ENCODE measurements around the gene UBXN6.

Gene UBXN6

DNA sequence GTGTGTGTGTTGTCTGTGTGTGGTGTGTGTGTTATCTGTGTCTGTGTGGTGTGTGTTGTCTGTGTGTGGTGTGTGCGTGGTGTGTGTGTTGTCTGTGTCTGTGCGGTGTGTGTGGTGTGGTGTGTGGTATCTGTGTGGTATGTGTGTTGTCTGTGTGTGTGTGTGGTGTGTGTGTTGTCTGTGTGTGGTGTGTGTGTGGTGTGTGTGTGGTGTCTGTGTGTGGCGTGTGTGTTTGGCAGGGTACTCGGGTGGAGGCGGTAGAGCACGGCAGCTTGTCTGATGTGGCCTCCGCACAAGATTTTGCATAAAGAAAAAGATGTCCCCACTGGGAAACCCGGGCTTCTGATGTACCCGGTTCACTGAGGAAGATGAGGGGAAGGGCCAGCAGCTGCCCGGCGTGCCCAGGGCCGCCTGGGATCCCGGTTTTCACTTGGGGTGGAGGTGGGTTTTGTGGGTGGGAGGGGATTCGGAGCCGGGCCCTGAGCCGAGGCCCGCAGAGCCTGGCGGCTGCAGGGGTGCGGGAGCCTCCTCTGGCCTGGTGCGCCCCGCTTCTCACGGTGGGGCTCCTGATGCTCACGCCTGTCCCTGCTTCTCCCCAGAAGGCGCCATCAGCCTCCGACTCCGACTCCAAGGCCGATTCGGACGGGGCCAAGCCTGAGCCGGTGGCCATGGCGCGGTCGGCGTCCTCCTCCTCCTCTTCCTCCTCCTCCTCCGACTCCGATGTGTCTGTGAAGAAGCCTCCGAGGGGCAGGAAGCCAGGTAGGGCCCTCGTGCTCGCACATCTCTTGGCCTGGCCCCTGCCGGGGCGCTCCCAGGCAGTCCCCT is 35.7 kb upstream of the UBXN6 start:
- DNase-seq (ENCODE audit: low read depth) = no peak

DNA sequence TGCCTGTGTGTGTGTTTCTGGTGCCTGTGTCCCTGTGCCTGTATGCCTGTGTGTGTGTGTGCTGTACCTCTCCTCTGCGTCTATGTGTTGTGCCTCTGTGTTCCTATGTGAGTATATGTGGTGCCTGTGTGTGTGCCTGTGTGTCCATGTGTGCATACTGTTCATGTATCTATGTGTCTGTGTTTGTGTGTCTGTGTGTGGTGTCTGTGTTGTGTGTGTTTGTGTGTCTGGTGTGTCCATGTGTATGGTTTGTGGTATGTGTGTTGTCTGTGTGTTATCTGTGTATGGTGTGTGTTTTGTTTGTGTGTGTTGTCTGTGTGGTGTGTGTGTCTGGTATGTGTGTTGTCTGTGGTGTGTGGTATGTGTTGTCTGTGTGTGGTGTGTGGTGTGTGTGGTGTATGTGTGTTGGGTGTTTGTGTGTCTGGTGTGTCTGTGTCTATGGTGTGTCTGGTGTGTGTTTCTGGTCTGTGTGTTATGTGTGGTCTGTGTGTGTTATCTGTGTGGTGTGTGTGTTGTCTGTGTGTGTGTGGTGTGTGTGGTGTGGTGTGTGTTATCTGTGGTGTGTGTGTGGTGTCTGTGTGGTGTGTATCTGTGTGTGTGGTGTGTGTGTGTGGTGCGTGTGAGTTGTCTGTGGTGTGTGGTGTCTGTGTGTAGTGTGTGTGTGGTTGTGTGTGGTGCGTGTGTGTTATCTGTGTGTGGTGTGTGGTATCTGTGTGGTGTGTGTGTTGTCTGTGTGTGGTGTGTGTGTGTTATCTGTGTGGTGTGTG is 34.9 kb upstream of the UBXN6 start:
- no peak for DNase-seq (ENCODE audit: low read depth)

DNA sequence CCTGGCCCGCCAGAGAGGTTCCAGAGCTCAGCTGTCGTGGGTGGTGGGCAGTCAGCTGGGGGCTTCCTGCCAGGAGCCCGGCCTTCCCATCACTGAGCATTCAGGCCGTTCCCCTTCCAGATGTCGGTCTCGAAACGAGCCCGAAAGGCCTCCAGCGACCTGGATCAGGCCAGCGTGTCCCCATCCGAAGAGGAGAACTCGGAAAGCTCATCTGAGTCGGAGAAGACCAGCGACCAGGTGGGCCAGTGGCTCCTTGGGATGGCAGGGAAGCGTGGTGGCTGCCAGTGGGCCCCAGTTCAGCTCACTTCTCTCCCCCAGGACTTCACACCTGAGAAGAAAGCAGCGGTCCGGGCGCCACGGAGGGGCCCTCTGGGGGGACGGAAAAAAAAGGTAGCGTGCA is 33.9 kb upstream of the UBXN6 start:
- no peak for DNase-seq (ENCODE audit: low read depth)

DNA sequence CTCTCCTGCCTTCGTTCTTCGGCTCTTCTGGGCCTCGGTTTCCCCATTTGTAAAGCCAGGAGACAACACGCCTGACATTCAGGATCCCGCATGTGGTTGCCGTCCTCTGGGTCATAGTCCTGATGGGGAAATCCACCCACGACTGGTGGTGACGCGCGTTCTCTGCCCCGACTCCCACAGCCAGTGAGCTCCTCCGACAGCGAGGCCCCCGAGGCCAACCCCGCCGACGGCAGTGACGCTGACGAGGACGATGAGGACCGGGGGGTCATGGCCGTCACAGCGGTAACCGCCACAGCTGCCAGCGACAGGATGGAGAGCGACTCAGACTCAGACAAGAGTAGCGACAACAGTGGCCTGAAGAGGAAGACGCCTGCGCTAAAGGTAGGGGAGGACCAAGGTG is 30.9 kb upstream of the UBXN6 start:
- DNase-seq (ENCODE audit: low read depth) = no peak

DNA sequence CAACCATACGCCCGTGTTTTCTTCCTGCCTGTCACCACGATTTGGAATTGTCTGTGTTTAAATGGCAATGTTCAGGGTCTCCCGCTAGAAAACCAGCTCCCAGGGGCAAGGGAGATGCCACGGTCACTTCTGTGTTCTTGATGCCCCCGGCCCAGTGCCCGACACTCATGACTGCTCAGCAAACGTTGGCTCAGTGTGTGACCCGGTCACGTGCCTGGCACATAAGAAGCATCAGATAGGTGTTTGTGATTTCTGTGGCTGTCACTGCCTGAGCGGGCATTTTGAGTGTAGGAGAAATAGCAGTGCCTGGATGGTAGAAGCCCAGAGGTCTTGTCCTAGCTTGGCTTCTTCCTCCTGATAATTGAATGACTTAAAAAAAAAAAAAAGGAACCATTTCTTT is 30.0 kb upstream of the UBXN6 start:
- no peak for DNase-seq (ENCODE audit: low read depth)

DNA sequence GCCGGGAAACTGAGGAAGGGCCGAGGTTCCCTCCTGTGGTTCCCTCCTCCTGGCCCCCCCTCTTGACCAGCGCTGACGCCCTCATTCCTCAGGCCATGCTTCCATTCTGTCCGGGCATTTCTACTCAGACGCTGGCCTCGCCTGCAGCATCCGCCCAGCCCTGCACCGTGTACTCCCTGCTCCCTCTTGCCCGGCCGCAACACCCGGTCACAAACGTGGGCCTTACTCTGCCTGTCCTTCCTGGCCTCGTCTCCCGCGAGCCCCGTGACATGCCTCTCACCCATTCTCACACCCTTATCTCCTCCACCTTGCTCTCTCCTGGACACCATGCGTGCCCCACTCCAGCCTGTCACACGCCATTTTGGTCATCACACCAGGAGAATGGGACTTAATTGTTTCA is 25.8 kb upstream of the UBXN6 start:
- DNase-seq (ENCODE audit: low read depth) = no peak

DNA sequence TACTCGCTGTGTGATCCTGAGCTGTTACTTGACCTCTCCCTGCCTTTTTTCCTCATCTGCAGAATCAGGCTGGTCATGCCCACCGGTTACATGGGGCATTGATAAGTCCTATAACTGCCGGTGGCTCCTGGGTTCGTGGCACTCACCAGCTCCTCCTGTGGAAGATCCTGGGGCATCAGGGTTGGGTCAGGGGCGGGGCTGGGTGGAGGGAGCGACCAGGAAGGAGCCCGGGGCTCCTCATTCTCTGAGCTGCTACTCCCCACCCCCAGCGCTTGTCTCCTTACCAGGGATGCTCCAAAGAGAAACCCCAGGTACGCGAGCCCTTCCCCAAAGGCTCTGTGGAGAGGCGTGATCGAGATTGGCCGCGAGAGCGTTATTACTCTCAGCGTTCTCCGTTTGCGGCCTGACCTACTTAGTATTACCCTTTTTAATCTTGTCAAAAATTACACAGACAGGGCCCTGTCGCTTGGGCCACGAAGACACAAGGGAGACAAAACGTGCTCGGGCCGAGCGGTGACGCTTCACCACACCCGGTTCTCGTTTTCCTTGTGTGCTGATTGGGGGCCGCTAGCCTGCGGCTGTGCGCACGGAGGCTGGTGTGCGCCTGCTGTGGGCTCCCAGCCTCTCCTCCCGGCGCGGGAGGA is 25.2 kb upstream of the UBXN6 start:
- no peak for DNase-seq (ENCODE audit: low read depth)

DNA sequence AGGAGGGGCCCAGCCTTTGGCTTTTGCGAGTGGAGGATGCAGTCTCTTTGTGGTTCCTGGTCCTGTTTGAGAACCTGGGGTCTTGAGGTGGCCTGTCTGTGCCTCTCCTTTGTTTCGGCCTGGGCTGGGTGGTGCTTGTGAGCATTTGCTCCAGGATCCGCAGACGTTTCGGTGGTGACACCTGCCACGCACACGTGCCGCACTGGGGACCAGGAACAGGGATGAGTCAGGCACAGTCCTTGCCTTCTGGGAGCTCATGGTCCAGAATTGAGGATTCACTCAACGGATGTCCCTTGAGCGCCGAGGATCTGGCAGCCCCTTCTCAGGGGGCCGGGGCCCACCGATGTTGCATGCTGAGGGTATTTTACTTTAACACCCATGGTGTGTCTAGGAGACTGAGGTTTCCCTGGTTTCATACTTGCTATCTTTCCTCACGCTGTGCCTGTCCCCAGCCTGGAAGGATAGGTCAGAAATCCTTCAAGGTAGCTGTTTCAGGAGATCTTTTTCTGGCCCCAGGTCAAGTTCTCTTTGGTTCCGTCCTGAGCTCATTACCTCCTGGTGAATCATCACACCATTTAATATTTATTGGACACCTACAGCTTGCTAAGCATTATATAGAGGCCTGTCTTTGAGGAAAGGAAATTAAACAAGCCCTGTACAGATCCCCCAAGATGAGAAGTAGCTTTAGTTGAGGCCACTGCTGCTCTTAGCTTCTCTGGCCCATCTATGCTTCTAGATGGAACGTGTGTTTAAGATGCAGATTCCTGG is 19.6 kb upstream of the UBXN6 start:
- no peak for DNase-seq (ENCODE audit: low read depth)

DNA sequence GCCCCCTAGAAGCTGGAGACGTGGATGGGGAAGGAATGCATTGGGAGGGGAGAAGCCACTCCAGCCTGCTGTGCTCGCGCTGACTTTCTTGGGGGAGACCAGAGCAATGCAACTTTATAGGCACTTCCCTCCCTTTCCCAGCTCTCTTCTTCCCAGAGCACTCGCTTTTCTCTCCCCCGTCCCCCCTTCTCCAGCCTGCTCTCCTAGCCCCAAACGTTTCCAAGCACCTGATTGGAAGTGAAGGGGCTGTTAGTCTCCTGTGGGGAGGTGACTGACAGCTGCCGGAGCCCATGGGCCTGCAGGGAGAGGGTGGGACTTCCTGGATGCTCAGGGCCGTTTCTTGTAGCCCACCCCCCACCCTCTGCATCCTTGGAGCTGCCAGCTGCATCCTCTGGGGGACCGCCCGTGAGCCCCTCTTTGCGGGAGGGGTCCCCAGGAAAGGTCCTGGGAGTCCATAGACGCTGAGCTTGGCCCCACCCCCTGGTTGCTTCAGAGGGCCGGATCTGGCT is 17.0 kb upstream of the UBXN6 start:
- DNase-seq (ENCODE audit: low read depth) = no peak

DNA sequence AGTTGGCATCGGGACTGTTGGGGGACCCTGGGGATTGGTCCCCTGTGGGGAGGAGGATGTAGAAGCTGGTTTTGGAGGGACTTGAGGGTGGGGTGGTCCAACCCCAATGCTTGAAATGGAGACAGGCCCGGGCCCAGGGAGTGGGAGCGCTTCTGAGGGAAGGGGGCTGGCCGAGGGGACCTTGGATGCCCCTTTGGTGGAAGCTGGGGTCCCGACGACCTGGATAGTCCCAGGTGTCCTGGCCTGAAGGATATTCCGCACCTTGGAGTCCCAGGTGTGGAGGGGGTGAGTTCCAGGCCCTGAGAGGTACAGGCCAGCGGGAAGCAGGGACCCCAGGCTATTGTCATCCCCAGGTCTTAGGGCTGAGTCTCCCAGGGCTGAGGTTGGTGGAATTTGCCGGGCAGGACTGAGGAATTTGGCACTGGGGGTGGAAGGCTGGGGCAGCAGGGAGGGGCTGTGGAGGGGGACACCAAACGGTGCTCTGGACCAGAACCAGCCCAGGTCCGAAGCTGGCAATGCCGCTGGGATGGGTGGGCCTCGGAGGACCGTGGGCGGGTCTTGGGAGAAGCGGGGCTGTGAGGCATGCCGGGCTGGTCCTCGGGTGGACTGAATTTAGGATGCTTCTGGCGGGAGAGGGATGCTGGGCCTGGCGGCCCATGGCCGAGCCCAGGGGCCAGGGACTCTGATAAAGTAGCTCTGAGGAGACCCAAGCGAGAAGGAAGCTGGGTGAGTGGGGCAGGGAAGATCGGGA is 16.3 kb upstream of the UBXN6 start:
- DNase-seq (ENCODE audit: low read depth) = no peak

DNA sequence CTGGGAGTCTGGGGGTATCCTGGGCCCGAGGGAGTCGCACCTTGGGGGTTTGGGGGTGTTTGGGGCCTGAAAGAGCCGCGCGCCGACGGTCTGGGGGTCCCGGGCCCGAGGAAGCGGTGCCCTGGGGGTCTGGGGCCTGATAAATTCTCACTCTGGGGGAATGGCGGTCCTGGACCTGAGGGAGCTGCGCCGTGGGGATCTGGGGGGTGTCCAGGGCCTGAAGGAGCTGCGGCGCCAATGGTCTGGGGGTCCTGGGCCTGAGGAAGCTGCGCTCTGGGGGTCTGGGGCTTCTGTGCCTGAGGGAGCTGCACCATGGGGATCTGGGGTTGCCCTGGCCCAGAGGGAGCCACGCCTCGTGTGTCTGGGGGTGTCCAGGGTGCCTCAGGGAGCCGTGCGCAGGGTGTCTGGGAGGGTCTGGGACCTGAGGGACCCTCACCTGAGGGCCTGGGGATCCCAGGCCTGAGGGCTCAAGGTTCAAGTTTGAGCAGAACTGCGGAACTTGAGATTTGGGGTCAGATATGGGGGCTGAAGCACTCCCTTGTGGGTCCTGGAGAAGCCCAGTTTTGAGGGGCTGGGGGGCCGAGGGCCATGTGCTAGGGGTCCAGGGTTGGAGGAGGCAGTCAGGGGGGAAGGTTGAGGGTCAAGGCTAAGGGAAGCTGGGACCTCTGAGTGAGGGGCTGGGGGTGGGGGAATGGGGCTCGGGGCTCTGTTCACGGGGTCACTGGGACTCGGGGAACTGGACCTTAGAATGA is 15.6 kb upstream of the UBXN6 start:
- DNase-seq (ENCODE audit: low read depth) = no peak

DNA sequence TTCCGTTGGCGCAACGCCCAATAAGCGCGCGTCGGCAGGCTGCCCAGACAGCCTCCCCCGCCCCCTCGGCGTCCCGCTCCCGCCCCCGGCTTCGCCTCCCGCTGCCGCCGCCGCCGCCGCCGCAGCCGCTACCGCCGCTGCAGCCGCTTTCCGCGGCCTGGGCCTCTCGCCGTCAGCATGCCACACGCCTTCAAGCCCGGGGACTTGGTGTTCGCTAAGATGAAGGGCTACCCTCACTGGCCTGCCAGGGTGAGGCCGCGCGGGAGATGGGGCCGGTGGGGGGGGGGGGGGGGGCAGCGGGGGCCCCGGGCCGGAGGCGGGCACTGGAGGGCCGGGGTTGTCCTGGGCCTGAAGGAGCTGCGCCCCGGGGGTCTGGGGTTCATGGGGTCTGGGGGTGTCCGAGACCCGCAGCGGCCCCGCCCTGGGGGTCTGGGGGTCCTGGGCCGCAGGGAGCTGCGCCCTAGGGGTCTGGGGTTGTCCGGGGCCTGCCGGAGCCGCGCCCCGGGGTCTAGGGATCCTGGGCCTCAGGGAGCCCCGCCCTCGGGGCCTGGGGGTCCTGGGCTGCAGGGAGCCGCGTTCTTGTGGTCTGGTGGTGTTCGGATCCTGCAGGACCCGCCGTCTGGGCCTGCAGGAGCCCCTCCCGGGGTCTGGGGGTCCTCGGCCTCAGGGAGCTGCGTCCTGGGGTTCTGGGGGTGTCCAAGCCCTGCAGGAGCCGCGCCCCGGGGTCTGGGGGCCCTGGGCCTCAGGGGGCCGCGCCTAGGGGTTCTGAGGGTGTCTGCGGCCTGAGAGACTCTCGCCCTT is 14.8 kb upstream of the UBXN6 start, which contains the start of gene HDGFL2:
TSS of gene HDGFL2 (plus strand) at position 124 of the 801 bp plus-strand sequence. CDS start at position 178, 54 bp downstream.
- no peak for DNase-seq (ENCODE audit: low read depth)

DNA sequence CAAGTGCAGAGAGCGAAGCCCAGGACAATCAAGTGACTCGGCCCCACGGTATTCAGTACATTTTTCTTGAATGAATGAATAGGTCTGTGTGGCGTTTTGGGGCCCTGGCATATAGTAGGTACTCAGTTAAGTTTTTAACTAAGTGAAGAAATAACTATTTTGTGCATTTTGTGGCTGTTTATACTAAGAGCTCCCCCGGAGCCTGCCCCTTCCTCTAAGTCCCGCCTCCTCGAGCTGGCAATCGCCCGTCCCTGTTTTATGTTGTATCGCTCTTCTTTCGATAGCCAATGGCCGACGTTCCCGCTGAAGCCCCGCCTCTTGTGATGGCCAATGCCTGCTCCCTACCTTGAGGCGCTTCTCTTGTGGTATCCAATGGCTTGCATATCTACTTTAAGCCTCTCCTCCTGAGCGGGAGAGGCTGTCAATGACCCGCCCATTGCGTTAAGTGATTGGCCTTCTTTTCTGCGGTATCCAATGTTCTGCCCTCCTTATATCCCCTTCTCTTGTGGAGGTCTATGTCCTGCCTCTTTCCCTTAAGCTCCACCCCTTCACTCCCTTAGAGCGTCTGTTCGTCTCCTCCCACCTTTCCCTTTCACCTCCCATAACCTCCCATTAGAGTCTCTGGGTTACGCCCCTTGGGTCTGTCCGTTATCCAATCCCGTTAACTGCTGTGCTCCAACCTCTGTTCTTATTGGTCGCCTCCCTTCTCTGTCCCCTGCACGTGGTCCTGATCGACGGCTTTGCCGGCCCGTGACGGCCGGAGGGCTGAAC is 14.0 kb upstream of the UBXN6 start:
- DNase-seq (ENCODE audit: low read depth) = peak; percentile 91

DNA sequence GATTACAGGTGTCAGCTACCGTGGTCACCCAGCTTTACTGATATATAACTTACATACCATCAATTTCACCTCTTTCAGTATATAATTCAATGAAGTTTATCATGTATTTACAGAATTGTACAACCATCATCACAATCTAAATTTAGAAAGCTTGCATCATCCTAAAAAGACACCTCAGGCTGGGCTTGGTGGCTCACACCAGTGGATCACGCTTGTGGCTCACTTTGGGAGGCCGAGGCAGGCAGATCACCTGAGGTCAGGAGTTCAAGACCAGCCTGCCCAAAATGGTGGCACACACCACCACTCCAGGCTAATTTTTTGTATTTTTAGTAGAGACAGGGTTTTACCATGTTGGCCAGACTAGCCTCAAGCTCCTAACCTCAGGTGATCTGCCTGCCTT is 10.2 kb upstream of the UBXN6 start:
- DNase-seq (ENCODE audit: low read depth) = no peak

DNA sequence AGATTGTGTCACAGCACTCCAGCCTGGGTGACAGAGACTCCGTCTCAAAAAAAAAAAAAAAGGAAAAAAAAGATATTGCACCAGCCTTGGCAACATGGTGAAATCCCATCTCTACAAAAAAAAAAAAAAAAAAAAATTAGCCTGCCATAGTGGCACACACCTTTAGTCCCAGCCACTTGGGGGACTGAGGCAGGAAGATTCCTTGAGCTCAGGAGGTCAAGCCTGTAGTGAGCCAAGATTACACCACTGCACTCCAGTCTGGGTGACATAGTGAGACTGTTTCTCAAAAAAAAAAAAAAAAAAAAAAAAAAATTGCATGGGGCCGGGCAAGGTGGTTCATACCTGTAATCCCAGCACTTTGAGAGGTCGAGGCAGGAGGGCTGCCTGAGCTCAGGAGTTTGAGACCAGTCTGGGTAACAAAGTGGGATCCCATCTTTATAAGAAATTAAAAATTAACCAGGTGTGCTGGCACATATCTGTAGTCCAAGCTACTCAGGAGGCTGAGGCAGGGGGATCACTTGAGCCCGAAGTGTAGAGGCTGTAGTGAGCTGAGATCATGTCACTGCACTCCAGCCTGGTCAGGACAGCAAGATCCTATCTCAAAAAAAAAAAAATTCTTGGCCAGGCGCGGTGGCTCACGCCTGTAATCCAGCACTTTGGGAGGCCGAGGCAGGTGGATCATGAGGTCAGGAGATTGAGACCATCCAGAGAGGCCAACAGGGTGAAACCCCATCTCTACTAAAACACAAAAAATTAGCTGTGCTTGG is 7.4 kb upstream of the UBXN6 start:
- no peak for DNase-seq (ENCODE audit: low read depth)

DNA sequence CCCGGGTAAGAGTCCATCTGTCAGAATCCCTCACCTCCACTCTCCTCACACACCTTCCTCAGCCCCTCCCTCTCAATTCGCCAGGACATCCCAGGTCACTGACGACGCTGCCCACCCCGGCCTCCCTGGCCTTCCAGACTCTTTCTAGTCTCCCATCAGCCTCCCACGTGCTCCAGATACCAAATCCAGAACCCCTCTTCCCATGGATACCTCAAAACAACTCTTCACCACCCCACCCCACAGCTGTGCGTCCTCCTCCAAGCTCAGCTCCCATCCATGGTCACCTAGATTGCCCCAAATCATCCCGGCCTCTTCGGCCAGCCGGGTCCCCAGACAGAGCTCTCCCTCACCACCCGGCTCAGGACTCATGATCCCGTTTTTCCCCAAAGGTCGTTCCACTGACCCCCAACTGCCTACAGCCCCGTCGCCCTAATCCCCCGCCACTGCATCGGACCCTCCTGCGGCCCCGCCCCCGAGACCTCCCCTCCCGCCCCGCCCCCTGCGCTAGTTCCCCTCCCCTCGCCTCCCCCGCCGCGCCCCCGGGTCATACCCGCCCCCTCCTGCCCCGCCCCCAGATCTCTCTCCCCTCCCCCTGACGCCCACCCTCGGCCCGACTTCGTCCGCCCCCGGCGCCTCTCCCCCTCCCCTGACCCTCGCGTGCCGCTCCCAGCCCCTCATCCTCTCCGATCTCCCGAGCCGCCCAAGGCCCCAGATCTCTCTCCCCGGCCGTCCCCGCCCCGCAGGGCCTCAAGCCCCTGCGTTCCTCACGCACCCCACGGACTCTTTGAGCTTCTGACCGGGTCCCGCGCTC is 546 bp downstream of the UBXN6 start:
- DNase-seq (ENCODE audit: low read depth) = no peak

DNA sequence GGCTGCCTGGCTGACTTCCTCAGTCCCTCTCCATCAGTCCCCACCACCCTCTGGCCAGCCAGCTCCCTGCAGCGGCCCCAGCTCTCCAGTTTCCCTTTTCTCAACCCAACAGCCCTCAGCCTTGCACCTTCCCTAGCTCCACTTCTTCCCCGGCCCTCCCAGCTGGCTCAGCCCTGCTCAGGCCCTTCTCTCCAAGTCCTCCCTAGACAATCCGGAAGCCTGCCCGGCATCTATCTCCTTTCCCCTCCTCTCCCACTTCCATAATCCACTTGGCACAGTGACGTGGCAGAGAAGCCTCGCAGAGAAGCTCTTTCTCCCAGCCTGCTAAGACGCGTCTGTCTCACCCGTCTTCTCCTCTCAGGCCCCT is 1.1 kb downstream of the UBXN6 start:
- DNase-seq (ENCODE audit: low read depth) = no peak

Measured in stimulated activated CD8-positive, alpha-beta memory T cell treated with anti-CD3 and anti-CD28 coated beads, Interleukin-7, amount 100 ng/mL, for 24 hours (primary cell).